Urinary bladder (tissue), 4 donors: Measurements from ENCODE around the gene ADH1A. TPM values are rescaled to one million over a fixed set of nuclear protein-coding genes. Genes with fewer than 3 reads are reported as not detected.
"Not testable (repeated sequence)": the region's sequence is repeated elsewhere in the genome, so short reads cannot be mapped to it uniquely, and the experiment has no call there.

Source experiments
- DNase-seq: peaks from one replicate; pipeline ENCODE4 v3.0.0-alpha.2; 2015; ENCODE audit errors: extremely low spot score
- H3K27ac ChIP-seq: one replicate; pipeline ENCODE4 v1.5.1; 2013; ENCODE audit warnings: low read depth, mild to moderate bottlenecking, moderate library complexity
- H3K36me3 ChIP-seq: one replicate; pipeline ENCODE4 v1.6.1; 2013; ENCODE audit warnings: mild to moderate bottlenecking, moderate library complexity; ENCODE audit not compliant: insufficient read depth
- H3K4me1 ChIP-seq: one replicate; pipeline ENCODE4 v1.6.1; 2013; ENCODE audit warnings: mild to moderate bottlenecking, moderate library complexity; ENCODE audit not compliant: insufficient read depth
- H3K4me3 ChIP-seq: one replicate; pipeline ENCODE4 v1.5.1; 2013; ENCODE audit warnings: low read depth, low read length
- WGBS: extraction: QIAGEN DNeasy Blood & Tissue Kit; methylation state at CpG from one replicate; pipeline ENCODE4 v1.1.7; 2013; 5-methylcytosine and 5-hydroxymethylcytosine counted together
- polyA plus RNA-seq: library from polyadenylated mRNA; stranded (reverse); fragments of 200-250 nt; gene quantifications from one replicate; pipeline ENCODE4 v1.2.3, GENCODE V29; 2013
- total RNA-seq: library from RNA; depleted of rRNA; stranded (reverse); fragments of >200 nt; gene quantifications from one replicate; pipeline ENCODE4 v1.2.3, GENCODE V29; 2014
- donor health status: healthy with polysubstance abuse.
- donor health status: healthy.

The ADH1A gene
- total and polyA plus RNA-seq, 2 donors, result 0.08 TPM; not detected in 1

GRCh38 chr4:99252746-99253145 lies 38.0 kb downstream of the ADH1A start:
- no peak for DNase-seq
- Histone ChIP-seq H3K36me3 (no peaks in the 10 kb centered on the region), H3K4me3 (no peak overlapping the region), H3K4me1 (peaks cover 2% of the 10 kb centered on the region), H3K27ac (no peak overlapping the region)
- 84% methylated on average over 4 of the region's 4 CpGs for WGBS

GRCh38 chr4:99248714-99249113 lies 42.1 kb downstream of the ADH1A start:
- peaks cover 2% of the 10 kb centered on the region for H3K4me1 ChIP-seq
- DNase-seq, result no peak
- no peaks in the 10 kb centered on the region for H3K36me3 ChIP-seq
- WGBS, result 77% methylated on average over 1 of the region's 1 CpG
- no peak overlapping the region for H3K4me3 ChIP-seq
- H3K27ac ChIP-seq, result no peak overlapping the region

- DNase-seq, result no peak
- Histone ChIP-seq H3K4me3 (no peak overlapping the region), H3K4me1 (no peaks in the 10 kb centered on the region), H3K27ac (no peak overlapping the region), H3K36me3 (no peaks in the 10 kb centered on the region)
- 75% methylated on average over 1 of the region's 1 CpG for WGBS
These were observed 54.8 kb downstream of the ADH1A start for GRCh38 chr4:99235955-99236354.

- 57% methylated on average over 2 of the region's 2 CpGs for WGBS
- no peaks in the 10 kb centered on the region for H3K4me1 ChIP-seq
- no peak overlapping the region for H3K27ac ChIP-seq
- no peak overlapping the region for H3K4me3 ChIP-seq
- no peaks in the 10 kb centered on the region for H3K36me3 ChIP-seq
- no peak for DNase-seq
These were observed 56.3 kb downstream of the ADH1A start for GRCh38 chr4:99234331-99235010.

- not testable (repeated sequence) for DNase-seq, H3K4me1 ChIP-seq, H3K27ac ChIP-seq, H3K4me3 ChIP-seq, H3K36me3 ChIP-seq
- 97% methylated on average over 2 of the region's 2 CpGs for WGBS
These were observed 57.4 kb downstream of the ADH1A start for GRCh38 chr4:99233397-99233796.

GRCh38 chr4:99228706-99229105 lies 62.1 kb downstream of the ADH1A start:
- H3K4me1 ChIP-seq, DNase-seq, H3K27ac ChIP-seq, H3K4me3 ChIP-seq, H3K36me3 ChIP-seq: not testable (repeated sequence)
- WGBS, result 78% methylated on average over 1 of the region's 1 CpG

- WGBS, result 90% methylated on average over 4 of the region's 4 CpGs
These were observed 63.1 kb downstream of the ADH1A start for GRCh38 chr4:99227646-99228045.

More at GRCh38 chr4:99227646-99228045, 63.1 kb downstream of the ADH1A start:
- H3K36me3 ChIP-seq, DNase-seq, H3K27ac ChIP-seq, H3K4me1 ChIP-seq, H3K4me3 ChIP-seq: not testable (repeated sequence)

Other genes with a start within 250 kb of the ADH1A start
- gene ADH5, start 202.2 kb downstream of the ADH1A start, total RNA-seq, result 165 TPM
- gene ADH5, start 202.2 kb downstream of the ADH1A start, polyA plus RNA-seq, result 297 TPM
- gene ADH4, start 146.7 kb downstream of the ADH1A start, total RNA-seq, result not detected
- gene ADH4, start 146.7 kb downstream of the ADH1A start, polyA plus RNA-seq, result 0.22 TPM
- 0.05 TPM for gene ADH6, start 71.7 kb downstream of the ADH1A start, total RNA-seq
- 0.28 TPM for gene ADH6, start 71.7 kb downstream of the ADH1A start, polyA plus RNA-seq
- 97.0 TPM for gene ADH1B, start 30.4 kb upstream of the ADH1A start, total RNA-seq
- 864 TPM for gene ADH1B, start 30.4 kb upstream of the ADH1A start, polyA plus RNA-seq
- gene ADH1C, start 61.8 kb upstream of the ADH1A start, total RNA-seq, result 4.7 TPM
- gene ADH1C, start 61.8 kb upstream of the ADH1A start, polyA plus RNA-seq, result 10.8 TPM
- gene ADH7, start 144.4 kb upstream of the ADH1A start, total RNA-seq, result not detected
- gene ADH7, start 144.4 kb upstream of the ADH1A start, polyA plus RNA-seq, result not detected
- not detected for gene C4orf17, start 220.0 kb upstream of the ADH1A start, total RNA-seq
- not detected for gene C4orf17, start 220.0 kb upstream of the ADH1A start, polyA plus RNA-seq